C4-2B (cell line): ENCODE data around the gene FAM227B.

Experiments
- CTCF ChIP-seq: fragments of 450-650 bp; conservative IDR thresholded peaks from 2 replicates; pipeline ENCODE4 v1.5.1; 2017; ENCODE audit warnings: mild to moderate bottlenecking
- ZFX ChIP-seq: fragments of 450-650 bp; IDR thresholded peaks from 2 replicates; pipeline ENCODE4 v1.6.1; 2017

- TF ChIP-seq CTCF, result no peak
- no peak for TF ChIP-seq ZFX
Measured at GRCh38 chr15:49573421-49573820, 47.2 kb downstream of the FAM227B start.
